ELR (cell line): ENCODE data around the gene KCNAB3.
"Not testable (repeated sequence)": the region's sequence is repeated elsewhere in the genome, so short reads cannot be mapped to it uniquely, and the experiment has no call there.

Experiments
- DNase-seq: peaks from one replicate; pipeline ENCODE4 v3.0.0-alpha.2; 2015; ENCODE audit warnings: low read depth

The KCNAB3 gene

GRCh38 chr17:7929158-7930023 lies at the start of gene KCNAB3:
KCNAB3 (minus strand) TSS chr17:7929856; CDS start chr17:7929435, 421 bp downstream.
- peak; percentile 79 for DNase-seq

GRCh38 chr17:7977805-7978204 lies 48.1 kb upstream of the KCNAB3 start:
- DNase-seq, result no peak

GRCh38 chr17:7977039-7977438 lies 47.4 kb upstream of the KCNAB3 start:
- no peak for DNase-seq

GRCh38 chr17:7974638-7975131 lies 45.0 kb upstream of the KCNAB3 start:
- no peak for DNase-seq

GRCh38 chr17:7972131-7972785 lies 42.6 kb upstream of the KCNAB3 start:
- peak; percentile 47 for DNase-seq

GRCh38 chr17:7971651-7972050 lies 42.0 kb upstream of the KCNAB3 start:
- DNase-seq, result no peak

GRCh38 chr17:7969433-7969832 lies 39.8 kb upstream of the KCNAB3 start:
- DNase-seq, result no peak

- no peak for DNase-seq
Measured at GRCh38 chr17:7967751-7968150, 38.1 kb upstream of the KCNAB3 start.

- DNase-seq, result no peak
Measured at GRCh38 chr17:7961421-7961820, 31.8 kb upstream of the KCNAB3 start.

- no peak for DNase-seq
Measured at GRCh38 chr17:7959503-7960253, 30.0 kb upstream of the KCNAB3 start.

GRCh38 chr17:7956228-7956965 lies 26.7 kb upstream of the KCNAB3 start:
- no peak for DNase-seq

GRCh38 chr17:7955414-7956227 lies 26.0 kb upstream of the KCNAB3 start:
- DNase-seq, result no peak

- DNase-seq, result not testable (repeated sequence)
Measured at GRCh38 chr17:7953266-7953665, 23.6 kb upstream of the KCNAB3 start.

GRCh38 chr17:7951143-7951792 lies 21.6 kb upstream of the KCNAB3 start:
- no peak for DNase-seq

GRCh38 chr17:7950578-7950977 lies 20.9 kb upstream of the KCNAB3 start:
- DNase-seq, result no peak

GRCh38 chr17:7947651-7948050 lies 18.0 kb upstream of the KCNAB3 start:
- DNase-seq, result no peak

- no peak for DNase-seq
Measured at GRCh38 chr17:7946441-7946840, 16.8 kb upstream of the KCNAB3 start.

GRCh38 chr17:7945651-7946050 lies 16.0 kb upstream of the KCNAB3 start:
- DNase-seq, result no peak

GRCh38 chr17:7944326-7944725 lies 14.7 kb upstream of the KCNAB3 start:
- DNase-seq, result no peak

- no peak for DNase-seq
Measured at GRCh38 chr17:7943291-7943690, 13.6 kb upstream of the KCNAB3 start.
